Right cardiac atrium (tissue), 5 donors: ENCODE data around the gene NSMF. TPM values are rescaled to one million over a fixed set of nuclear protein-coding genes. Genes with fewer than 3 reads are reported as not detected.
A peak's percentile ranks its signal among the peaks of the same experiment; 100 is the strongest.

Experiments used
- ATAC-seq, 2 donors: fragments of 200-7000 bp; cut with Tn5 transposase; one replicate each; pipeline versions ENCODE4 v1.8.0 to v1.9.1; 2020; ENCODE audit warnings: moderate library complexity in 2 of 2, mild to moderate bottlenecking in 1 of 2
- DNase-seq, 3 donors: peaks; one replicate each; pipeline ENCODE4 v3.0.0-alpha.2; 2020
- H3K27ac ChIP-seq: one replicate; pipeline ENCODE4 v1.5.1; 2013; ENCODE audit warnings: mild to moderate bottlenecking, low read length, control low read depth, moderate library complexity
- H3K27me3 ChIP-seq: one replicate; pipeline ENCODE4 v1.6.1; 2013; ENCODE audit not compliant: control insufficient read depth, insufficient read depth
- H3K4me1 ChIP-seq: one replicate; pipeline ENCODE4 v1.6.1; 2013; ENCODE audit warnings: low read length; ENCODE audit not compliant: control insufficient read depth, insufficient read depth
- H3K4me3 ChIP-seq: one replicate; pipeline ENCODE4 v1.5.1; 2013; ENCODE audit warnings: low read length, control low read depth
- H3K9me3 ChIP-seq: one replicate; pipeline ENCODE4 v1.6.1; 2013; ENCODE audit warnings: low read length; ENCODE audit not compliant: control insufficient read depth
- WGBS: extraction: QIAGEN DNeasy Blood & Tissue Kit; methylation state at CpG from one replicate; pipeline ENCODE4 v1.1.7; 2013; 5-methylcytosine and 5-hydroxymethylcytosine counted together
- intact Hi-C, 4 donors: fragments of 100-400 bp; cut with DNase I; formaldehyde crosslinking; loops; one replicate each; pipeline versions ENCODE4 v1.11.0 to v1.14.0; 2022 to 2023
- polyA plus RNA-seq: library from polyadenylated mRNA; stranded (reverse); fragments of 200-250 nt; gene quantifications from one replicate; pipeline ENCODE4 v1.2.3, GENCODE V29; 2013
- total RNA-seq, 4 donors: library from RNA; stranded (reverse); fragmentation: NEBNext Ultra II Directional; extraction: Animal tissue kit (Norgen Biotek cat#: 25700); gene quantifications; one replicate each; pipeline ENCODE4 v1.2.1, GENCODE V29; 2021
- donor health status: healthy with polysubstance abuse.
- donor health status: DM: no; HTN: yes; CAD: no.
- donor health status: DM: no; HTN: no; CAD: no.
- donor health status: DM: no; HTN: yes; CAD: no; lungs with severe emphysema.
- donor health status: DM: yes; HTN: yes; CAD: no.

The NSMF gene
- total and polyA plus RNA-seq, 5 donors = 12.4 to 25.5 (median 18.8) TPM

- DNase-seq (peak in 2 of 3 donors; percentile 33 to 35), ATAC-seq (no peak)
- Histone ChIP-seq H3K9me3 (no peaks in the 10 kb centered on the region), H3K27me3 (no peaks in the 10 kb centered on the region), H3K4me3 (no peak overlapping the region), H3K27ac (no peak overlapping the region), H3K4me1 (no peaks in the 10 kb centered on the region)
- 86% methylated on average over 11 of the region's 11 CpGs for WGBS
- intact Hi-C loops = loop anchor here in 3 of 4 donors (5.0 to 10.0 kb wide), 3 partner anchors 105 to 112 kb away; partner anchors contain the start of gene NRARP (in 2 of the 3)
These were observed 49.6 kb downstream of the NSMF start for GRCh38 chr9:137409515-137409914.

- DNase-seq (peak in 1 of 3 donors; percentile 46), ATAC-seq (no peak)
- H3K9me3 ChIP-seq = no peaks in the 10 kb centered on the region
- H3K4me3 ChIP-seq = no peak overlapping the region
- H3K27ac ChIP-seq = no peak overlapping the region
- WGBS = 92% methylated on average over 24 of the region's 24 CpGs
- intact Hi-C loops = loop anchor here in 3 of 4 donors (5.0 to 10.0 kb wide), 3 partner anchors 104 to 112 kb away; partner anchors contain the start of gene NRARP (in 2 of the 3)
- H3K4me1 ChIP-seq = no peaks in the 10 kb centered on the region
- no peaks in the 10 kb centered on the region for H3K27me3 ChIP-seq
These were observed 50.3 kb downstream of the NSMF start for GRCh38 chr9:137408651-137409405.

GRCh38 chr9:137407590-137408300, 51.4 kb downstream of the NSMF start:
- 48% methylated on average over 31 of the region's 31 CpGs for WGBS
- DNase-seq (peak; percentile 70 to 91 (median 86)), ATAC-seq (peak; percentile 38 to 46)
- H3K27me3 ChIP-seq = no peaks in the 10 kb centered on the region
- H3K9me3 ChIP-seq = no peaks in the 10 kb centered on the region
- intact Hi-C loops = loop anchor here (2.0 to 10.0 kb wide), 4 partner anchors 103 to 110 kb away; partner anchors contain the start of gene NRARP (in 2 of the 4)
- H3K4me1 ChIP-seq = no peaks in the 10 kb centered on the region
- H3K4me3 ChIP-seq = peak overlapping the region; percentile 32
- H3K27ac ChIP-seq = peak overlapping the region; percentile 46

- ATAC-seq (peak; percentile 84 to 86), DNase-seq (peak; percentile 75 to 91 (median 88))
- Histone ChIP-seq H3K4me1 (no peaks in the 10 kb centered on the region), H3K9me3 (no peaks in the 10 kb centered on the region), H3K27me3 (no peaks in the 10 kb centered on the region), H3K4me3 (peak overlapping the region; percentile 32), H3K27ac (peak overlapping the region; percentile 46)
- WGBS = 2% methylated on average over 63 of the region's 63 CpGs
- intact Hi-C loops = loop anchor here (2.0 to 10.0 kb wide), 4 partner anchors 102 to 110 kb away; partner anchors contain the start of gene NRARP (in 2 of the 4)
These were observed 52.1 kb downstream of the NSMF start for GRCh38 chr9:137406876-137407589.

- H3K4me1 ChIP-seq = no peaks in the 10 kb centered on the region
- no peak overlapping the region for H3K27ac ChIP-seq
- DNase-seq (peak in 2 of 3 donors; percentile 65), ATAC-seq (peak in 1 of 2 donors; percentile 2)
- peak overlapping the region; percentile 32 for H3K4me3 ChIP-seq
- H3K27me3 ChIP-seq = no peaks in the 10 kb centered on the region
- 48% methylated on average over 20 of the region's 20 CpGs for WGBS
- no peaks in the 10 kb centered on the region for H3K9me3 ChIP-seq
- intact Hi-C loops = loop anchor here (2.0 to 10.0 kb wide), 4 partner anchors 101 to 109 kb away; partner anchors contain the start of gene NRARP (in 2 of the 4)
These were observed 52.9 kb downstream of the NSMF start for GRCh38 chr9:137406085-137406760.

- H3K4me1 ChIP-seq = no peaks in the 10 kb centered on the region
- ATAC-seq (no peak), DNase-seq (peak in 2 of 3 donors; percentile 34 to 53)
- WGBS = 92% methylated on average over 11 of the region's 11 CpGs
- no peaks in the 10 kb centered on the region for H3K9me3 ChIP-seq
- intact Hi-C loops = loop anchor here (2.0 to 10.0 kb wide), 4 partner anchors 101 to 108 kb away; partner anchors contain the start of gene NRARP (in 2 of the 4)
- no peak overlapping the region for H3K27ac ChIP-seq
- no peaks in the 10 kb centered on the region for H3K27me3 ChIP-seq
- no peak overlapping the region for H3K4me3 ChIP-seq
These were observed 53.5 kb downstream of the NSMF start for GRCh38 chr9:137405677-137406081.

GRCh38 chr9:137404961-137405567, 54.1 kb downstream of the NSMF start:
- Histone ChIP-seq H3K27ac (no peak overlapping the region), H3K27me3 (no peaks in the 10 kb centered on the region), H3K4me1 (no peaks in the 10 kb centered on the region), H3K9me3 (no peaks in the 10 kb centered on the region), H3K4me3 (no peak overlapping the region)
- no peak for ATAC-seq
- peak in 2 of 3 donors; percentile 41 to 55 for DNase-seq
- 96% methylated on average over 24 of the region's 24 CpGs for WGBS
- intact Hi-C loops = loop anchor here in 3 of 4 donors (5.0 to 10.0 kb wide), 3 partner anchors 100 to 108 kb away; partner anchors contain the start of gene NRARP (in 2 of the 3)

- WGBS = 95% methylated on average over 15 of the region's 15 CpGs
- Histone ChIP-seq H3K4me3 (no peak overlapping the region), H3K27me3 (no peaks in the 10 kb centered on the region), H3K27ac (no peak overlapping the region), H3K4me1 (no peaks in the 10 kb centered on the region), H3K9me3 (no peaks in the 10 kb centered on the region)
- ATAC-seq (no peak), DNase-seq (no peak)
- intact Hi-C loops = loop anchor here in 1 of 4 donors (10.0 kb wide), 1 partner anchor 98 kb away; the partner anchor contains the start of gene NRARP
These were observed 55.9 kb downstream of the NSMF start for GRCh38 chr9:137403269-137403668.

- intact Hi-C loops = loop anchor here in 1 of 4 donors (10.0 kb wide), 1 partner anchor 98 kb away; the partner anchor contains the start of gene NRARP
- H3K4me3 ChIP-seq = no peak overlapping the region
- H3K4me1 ChIP-seq = no peaks in the 10 kb centered on the region
- ATAC-seq (no peak), DNase-seq (no peak)
- WGBS = 84% methylated on average over 11 of the region's 11 CpGs
- H3K27ac ChIP-seq = no peak overlapping the region
- no peaks in the 10 kb centered on the region for H3K27me3 ChIP-seq
- H3K9me3 ChIP-seq = no peaks in the 10 kb centered on the region
These were observed 56.4 kb downstream of the NSMF start for GRCh38 chr9:137402746-137403145.
